Measurements from ENCODE around the gene ABT1.

GRCh38 chr6:26563488-26563887 is 33.3 kb upstream of the ABT1 start:
- TF ChIP-seq EZH2phosphoT487 (IDR thresholded peaks at IDR 0.05; ENCODE audit: insufficient read depth, low read depth) (no peak), EZH2 (IDR thresholded peaks at IDR 0.05; ENCODE audit: insufficient read depth, poor library complexity, severe bottlenecking) (no peak)

Measured in GM23248 (cell line).